H9 (cell line): ENCODE measurements around the gene KLB. TPM values are rescaled to one million over a fixed set of nuclear protein-coding genes. Genes with fewer than 3 reads are reported as not detected.

Experiments
- DNase-seq: peaks from one replicate; pipeline ENCODE4 v3.0.0-alpha.2; 2017
- H2AFZ ChIP-seq: one replicate; pipeline ENCODE4 v1.6.1; 2013; ENCODE audit warnings: mild to moderate bottlenecking, low read length, control low read depth, moderate library complexity
- H2AK5ac ChIP-seq: 2 replicates; pipeline ENCODE4 v1.6.1; 2013; ENCODE audit warnings: low read length, control low read depth, mixed read lengths; ENCODE audit not compliant: insufficient read length
- H2BK120ac ChIP-seq: one replicate; pipeline ENCODE4 v1.6.1; 2013; ENCODE audit warnings: low read depth, mild to moderate bottlenecking, low read length, control low read depth, inconsistent platforms; ENCODE audit not compliant: poor library complexity, severe bottlenecking
- H2BK12ac ChIP-seq: 2 replicates; pipeline ENCODE4 v1.6.1; 2013; ENCODE audit warnings: low read length, control low read depth, mixed read lengths, low read depth; ENCODE audit not compliant: insufficient read length
- H2BK15ac ChIP-seq: 2 replicates; pipeline ENCODE4 v1.6.1; 2013; ENCODE audit warnings: low read depth, low read length, control low read depth
- H2BK20ac ChIP-seq: one replicate; pipeline ENCODE4 v1.6.1; 2013; ENCODE audit warnings: low read depth, mild to moderate bottlenecking, low read length, control low read depth, inconsistent platforms; ENCODE audit not compliant: poor library complexity, severe bottlenecking
- H2BK5ac ChIP-seq: 2 replicates; pipeline ENCODE4 v1.6.1; 2013; ENCODE audit warnings: low read length, control low read depth, mixed read lengths; ENCODE audit not compliant: insufficient read length
- H3K14ac ChIP-seq: 2 replicates; pipeline ENCODE4 v1.6.1; 2013; ENCODE audit warnings: low read length, control low read depth; ENCODE audit not compliant: insufficient read depth
- H3K18ac ChIP-seq: 2 replicates; pipeline ENCODE4 v1.6.1; 2013; ENCODE audit warnings: low read depth, mild to moderate bottlenecking, mixed read lengths, low read length, control low read depth; ENCODE audit not compliant: insufficient read length
- H3K23ac ChIP-seq: 2 replicates; pipeline ENCODE4 v1.6.1; 2013; ENCODE audit warnings: low read length, control low read depth, mixed read lengths, low read depth; ENCODE audit not compliant: insufficient read length
- H3K23me2 ChIP-seq: 2 replicates; pipeline ENCODE4 v1.6.1; 2013; ENCODE audit warnings: low read depth, mild to moderate bottlenecking, mixed read lengths, low read length, control low read depth; ENCODE audit not compliant: insufficient read length, poor library complexity, severe bottlenecking
- H3K27ac ChIP-seq: 2 replicates; pipeline ENCODE4 v1.5.1; 2013; ENCODE audit warnings: low read length, control low read depth, mixed read lengths, low read depth; ENCODE audit not compliant: insufficient read length
- H3K27me3 ChIP-seq: 2 replicates; pipeline ENCODE4 v1.6.1; 2013; ENCODE audit warnings: low read length, control low read depth, inconsistent platforms; ENCODE audit not compliant: insufficient read depth
- H3K4ac ChIP-seq: 2 replicates; pipeline ENCODE4 v1.6.1; 2013; ENCODE audit warnings: low read depth, mild to moderate bottlenecking, control low read depth, inconsistent platforms, low read length, moderate library complexity
- H3K4me1 ChIP-seq: 2 replicates; pipeline ENCODE4 v1.6.1; 2013; ENCODE audit warnings: low read length, control low read depth, inconsistent platforms; ENCODE audit not compliant: insufficient read depth
- H3K4me2 ChIP-seq: 2 replicates; pipeline ENCODE4 v1.6.1; 2013; ENCODE audit warnings: low read length, control low read depth, mixed read lengths; ENCODE audit not compliant: insufficient read length, insufficient read depth
- H3K56ac ChIP-seq: 2 replicates; pipeline ENCODE4 v1.6.1; 2013; ENCODE audit warnings: low read depth, mild to moderate bottlenecking, mixed read lengths, low read length, control low read depth; ENCODE audit not compliant: insufficient read length
- H3K79me1 ChIP-seq: 2 replicates; pipeline ENCODE4 v1.6.1; 2013; ENCODE audit warnings: low read depth, mild to moderate bottlenecking, moderate library complexity, low read length, control low read depth, inconsistent platforms; ENCODE audit not compliant: insufficient read depth, poor library complexity, severe bottlenecking
- H3K79me2 ChIP-seq: 2 replicates; pipeline ENCODE4 v1.6.1; 2013; ENCODE audit warnings: low read length, control low read depth, inconsistent platforms; ENCODE audit not compliant: insufficient read depth
- H3K9ac ChIP-seq: 2 replicates; pipeline ENCODE4 v1.6.1; 2013; ENCODE audit warnings: low read length, control low read depth, mixed read lengths; ENCODE audit not compliant: insufficient read length; ENCODE audit errors: extremely low read depth
- H3K9me3 ChIP-seq: one replicate; pipeline ENCODE4 v1.6.1; 2013; ENCODE audit warnings: low read depth, low read length, inconsistent platforms; ENCODE audit not compliant: control insufficient read depth
- H3T11ph ChIP-seq: one replicate; pipeline ENCODE4 v1.6.1; 2013; ENCODE audit warnings: mild to moderate bottlenecking, low read length, control low read depth, inconsistent platforms
- H4K20me1 ChIP-seq: one replicate; pipeline ENCODE4 v1.6.1; 2013; ENCODE audit not compliant: control insufficient read depth, insufficient read length, insufficient read depth
- H4K5ac ChIP-seq: 2 replicates; pipeline ENCODE4 v1.6.1; 2013; ENCODE audit warnings: low read depth, mild to moderate bottlenecking, mixed read lengths, low read length, control low read depth; ENCODE audit not compliant: insufficient read length
- H4K8ac ChIP-seq: replicated peaks from 2 replicates; pipeline ENCODE4 v1.6.1; 2013; ENCODE audit warnings: low read length, control low read depth, mixed read lengths, low read depth; ENCODE audit not compliant: insufficient read length
- H4K91ac ChIP-seq: 2 replicates; pipeline ENCODE4 v1.6.1; 2013; ENCODE audit warnings: low read depth, mild to moderate bottlenecking, moderate library complexity, mixed read lengths, low read length, control low read depth; ENCODE audit not compliant: insufficient read length
- H3K27ac Mint-ChIP-seq, 3 experiments: 2 replicates in 2 of 3; 3 replicates in 1 of 3; pipeline ENCODE4 v1.8.0; 2020 to 2021; ENCODE audit warnings: mixed read lengths in 3 of 3, mild to moderate bottlenecking in 1 of 3, moderate library complexity in 1 of 3
- H3K27me3 Mint-ChIP-seq: 2 replicates; pipeline ENCODE4 v1.8.0; 2021; ENCODE audit warnings: low read depth, mild to moderate bottlenecking, moderate library complexity, mixed read lengths
- H3K36me3 Mint-ChIP-seq, 3 experiments: 2 replicates in 2 of 3; 3 replicates in 1 of 3; pipeline ENCODE4 v1.8.0; 2020 to 2021; ENCODE audit warnings: low read depth in 3 of 3, mixed read lengths in 3 of 3; ENCODE audit not compliant: insufficient read depth in 1 of 3
- H3K4me1 Mint-ChIP-seq, 2 experiments: 2 replicates each; pipeline ENCODE4 v1.8.0; 2020; ENCODE audit warnings: mixed read lengths in 2 of 2
- H3K4me3 Mint-ChIP-seq, 2 experiments: 2 replicates in 1 of 2; 3 replicates in 1 of 2; pipeline ENCODE4 v1.8.0; 2020 to 2021; ENCODE audit warnings: mild to moderate bottlenecking in 2 of 2, mixed read lengths in 2 of 2, moderate library complexity in 1 of 2
- H3K9me3 Mint-ChIP-seq, 2 experiments: 2 replicates in 1 of 2; 3 replicates in 1 of 2; pipeline ENCODE4 v1.8.0; 2020; ENCODE audit warnings: mild to moderate bottlenecking in 2 of 2, mixed read lengths in 2 of 2, moderate library complexity in 1 of 2
- WGBS: extraction: QIAGEN DNeasy Blood & Tissue Kit; methylation state at CpG from one replicate; pipeline ENCODE4 v1.1.7; 2013; ENCODE audit warnings: missing lambda C conversion rate, low lambda C conversion rate, mixed read lengths; ENCODE audit not compliant: insufficient read length; ENCODE audit errors: extremely low coverage; 5-methylcytosine and 5-hydroxymethylcytosine counted together
- total RNA-seq: library from RNA; stranded (reverse); gene quantifications from 2 replicates; pipeline ENCODE4 v1.2.1, GENCODE V29; 2021
- TF ChIP-seq, protein P1 (sequence below): fragments of 200-600 bp; sonication (generic); conservative IDR thresholded peaks from 3 replicates; pipeline ENCODE4 v1.8.0; 2021; ENCODE audit warnings: antibody characterized with exemption, mild to moderate bottlenecking

KLB gene
- total RNA-seq, 1 experiment from 2014 or later: 0.07 TPM

DNA sequence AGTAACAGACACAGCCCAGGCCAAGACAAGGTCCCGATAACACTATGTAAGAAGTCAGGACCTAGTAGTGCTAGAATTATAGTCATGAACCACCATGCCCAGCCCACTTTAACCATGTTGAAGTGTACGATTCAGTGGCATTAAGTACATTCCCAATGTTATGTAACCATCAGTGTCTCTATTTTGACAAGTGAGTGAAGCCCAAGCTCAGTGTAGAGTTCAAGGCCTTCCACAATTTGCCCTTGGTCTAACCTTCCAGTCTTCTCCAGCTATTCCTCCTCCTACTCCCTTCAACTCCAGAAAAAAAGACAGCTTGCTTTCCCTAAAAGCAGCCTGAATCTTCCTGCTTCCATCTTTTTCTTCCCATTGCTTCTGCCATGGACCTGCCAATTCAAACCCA is 83.6 kb downstream of the KLB start:
- no peak overlapping the region for H2BK12ac ChIP-seq
- H2AFZ ChIP-seq: no peak overlapping the region
- no peaks in the 10 kb centered on the region for H3K9me3 ChIP-seq
- no peaks in the 10 kb centered on the region for H4K20me1 ChIP-seq
- H4K8ac ChIP-seq: no peak overlapping the region
- TF ChIP-seq, protein P1, sequence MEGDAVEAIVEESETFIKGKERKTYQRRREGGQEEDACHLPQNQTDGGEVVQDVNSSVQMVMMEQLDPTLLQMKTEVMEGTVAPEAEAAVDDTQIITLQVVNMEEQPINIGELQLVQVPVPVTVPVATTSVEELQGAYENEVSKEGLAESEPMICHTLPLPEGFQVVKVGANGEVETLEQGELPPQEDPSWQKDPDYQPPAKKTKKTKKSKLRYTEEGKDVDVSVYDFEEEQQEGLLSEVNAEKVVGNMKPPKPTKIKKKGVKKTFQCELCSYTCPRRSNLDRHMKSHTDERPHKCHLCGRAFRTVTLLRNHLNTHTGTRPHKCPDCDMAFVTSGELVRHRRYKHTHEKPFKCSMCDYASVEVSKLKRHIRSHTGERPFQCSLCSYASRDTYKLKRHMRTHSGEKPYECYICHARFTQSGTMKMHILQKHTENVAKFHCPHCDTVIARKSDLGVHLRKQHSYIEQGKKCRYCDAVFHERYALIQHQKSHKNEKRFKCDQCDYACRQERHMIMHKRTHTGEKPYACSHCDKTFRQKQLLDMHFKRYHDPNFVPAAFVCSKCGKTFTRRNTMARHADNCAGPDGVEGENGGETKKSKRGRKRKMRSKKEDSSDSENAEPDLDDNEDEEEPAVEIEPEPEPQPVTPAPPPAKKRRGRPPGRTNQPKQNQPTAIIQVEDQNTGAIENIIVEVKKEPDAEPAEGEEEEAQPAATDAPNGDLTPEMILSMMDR: no peak
- no peak overlapping the region for H3K27ac Mint-ChIP-seq
- WGBS: no CpG with 5 or more reads among the region's 2 CpGs
- H4K91ac ChIP-seq: no peak overlapping the region
- H3K27me3 ChIP-seq: no peaks in the 10 kb centered on the region
- no peaks in the 10 kb centered on the region for H3K23me2 ChIP-seq
- no peaks in the 10 kb centered on the region for H3K36me3 Mint-ChIP-seq
- no peak overlapping the region for H3K56ac ChIP-seq
- H3K4ac ChIP-seq: no peak overlapping the region
- no peak overlapping the region for H2BK120ac ChIP-seq
- no peaks in the 10 kb centered on the region for H3K4me1 ChIP-seq
- H3K79me2 ChIP-seq: no peaks in the 10 kb centered on the region
- no peak overlapping the region for H2AK5ac ChIP-seq
- no peak overlapping the region for H3T11ph ChIP-seq
- no peak overlapping the region for H3K14ac ChIP-seq
- no peaks in the 10 kb centered on the region for H3K27me3 Mint-ChIP-seq
- H3K9ac ChIP-seq: no peak overlapping the region
- no peak overlapping the region for H2BK15ac ChIP-seq
- no peak for DNase-seq
- H3K27ac ChIP-seq: no peak overlapping the region
- H2BK5ac ChIP-seq: no peak overlapping the region
- H3K18ac ChIP-seq: no peak overlapping the region
- no peaks in the 10 kb centered on the region for H3K4me1 Mint-ChIP-seq
- no peak overlapping the region for H4K5ac ChIP-seq
- no peak overlapping the region for H3K23ac ChIP-seq
- no peak overlapping the region for H2BK20ac ChIP-seq
- no peaks in the 10 kb centered on the region for H3K79me1 ChIP-seq
- no peak overlapping the region for H3K4me3 Mint-ChIP-seq
- H3K9me3 Mint-ChIP-seq: no peaks in the 10 kb centered on the region
- H3K4me2 ChIP-seq: no peak overlapping the region
